Astrocyte of the cerebellum (primary cell): ENCODE results near the gene ALKBH3.

ENCODE experiments used
- DNase-seq: peaks from one replicate; pipeline ENCODE4 v3.0.0-alpha.2; 2011; ENCODE audit warnings: low read depth
- H3K4me3 ChIP-seq: 2 replicates; pipeline ENCODE4 v1.5.1; 2011; ENCODE audit warnings: mild to moderate bottlenecking, low read depth, low read length, moderate library complexity
- CTCF ChIP-seq: IDR thresholded peaks from 2 replicates; pipeline ENCODE4 v1.5.1; 2012; ENCODE audit warnings: low read length, low read depth, moderate library complexity, mild to moderate bottlenecking; ENCODE audit errors: missing control alignments
- in situ Hi-C: cut with HindIII; loops from 2 replicates; pipeline ENCODE4 v1.10.0; 2017; ENCODE audit warnings: low sequenced_read_pairs

Gene ALKBH3

GRCh38 chr11:43866520-43866919 lies 14.1 kb upstream of the ALKBH3 start:
- TF ChIP-seq CTCF, result no peak
- H3K4me3 ChIP-seq, result no peak overlapping the region
- in situ Hi-C loops, result no loop called here
- no peak for DNase-seq

- in situ Hi-C loops, result no loop called here
- TF ChIP-seq CTCF, result no peak
- H3K4me3 ChIP-seq, result no peak overlapping the region
- no peak for DNase-seq
These were observed 13.7 kb upstream of the ALKBH3 start for GRCh38 chr11:43866969-43867368.

- DNase-seq, result no peak
- TF ChIP-seq CTCF, result no peak
- in situ Hi-C loops, result no loop called here
- no peak overlapping the region for H3K4me3 ChIP-seq
These were observed 11.6 kb upstream of the ALKBH3 start for GRCh38 chr11:43868852-43869567.

- no peak for TF ChIP-seq CTCF
- in situ Hi-C loops, result no loop called here
- DNase-seq, result no peak
- H3K4me3 ChIP-seq, result no peak overlapping the region
These were observed 9.6 kb upstream of the ALKBH3 start for GRCh38 chr11:43871051-43871450.

- no peak for DNase-seq
- in situ Hi-C loops, result no loop called here
- TF ChIP-seq CTCF, result no peak
- H3K4me3 ChIP-seq, result no peak overlapping the region
These were observed 7.6 kb upstream of the ALKBH3 start for GRCh38 chr11:43872995-43873394.

- in situ Hi-C loops, result no loop called here
- no peak overlapping the region for H3K4me3 ChIP-seq
- no peak for DNase-seq
- TF ChIP-seq CTCF, result no peak
These were observed 6.6 kb upstream of the ALKBH3 start for GRCh38 chr11:43874078-43874477.
